ENCODE measurements around the gene INPP5K.

GRCh38 chr17:1505586-1505985 lies 10.8 kb downstream of the INPP5K start:
- TF ChIP-seq, protein P1, sequence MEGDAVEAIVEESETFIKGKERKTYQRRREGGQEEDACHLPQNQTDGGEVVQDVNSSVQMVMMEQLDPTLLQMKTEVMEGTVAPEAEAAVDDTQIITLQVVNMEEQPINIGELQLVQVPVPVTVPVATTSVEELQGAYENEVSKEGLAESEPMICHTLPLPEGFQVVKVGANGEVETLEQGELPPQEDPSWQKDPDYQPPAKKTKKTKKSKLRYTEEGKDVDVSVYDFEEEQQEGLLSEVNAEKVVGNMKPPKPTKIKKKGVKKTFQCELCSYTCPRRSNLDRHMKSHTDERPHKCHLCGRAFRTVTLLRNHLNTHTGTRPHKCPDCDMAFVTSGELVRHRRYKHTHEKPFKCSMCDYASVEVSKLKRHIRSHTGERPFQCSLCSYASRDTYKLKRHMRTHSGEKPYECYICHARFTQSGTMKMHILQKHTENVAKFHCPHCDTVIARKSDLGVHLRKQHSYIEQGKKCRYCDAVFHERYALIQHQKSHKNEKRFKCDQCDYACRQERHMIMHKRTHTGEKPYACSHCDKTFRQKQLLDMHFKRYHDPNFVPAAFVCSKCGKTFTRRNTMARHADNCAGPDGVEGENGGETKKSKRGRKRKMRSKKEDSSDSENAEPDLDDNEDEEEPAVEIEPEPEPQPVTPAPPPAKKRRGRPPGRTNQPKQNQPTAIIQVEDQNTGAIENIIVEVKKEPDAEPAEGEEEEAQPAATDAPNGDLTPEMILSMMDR (tag by site-specific recombination; IDR thresholded peaks at IDR 0.05) = no peak
- TF ChIP-seq, protein P2, sequence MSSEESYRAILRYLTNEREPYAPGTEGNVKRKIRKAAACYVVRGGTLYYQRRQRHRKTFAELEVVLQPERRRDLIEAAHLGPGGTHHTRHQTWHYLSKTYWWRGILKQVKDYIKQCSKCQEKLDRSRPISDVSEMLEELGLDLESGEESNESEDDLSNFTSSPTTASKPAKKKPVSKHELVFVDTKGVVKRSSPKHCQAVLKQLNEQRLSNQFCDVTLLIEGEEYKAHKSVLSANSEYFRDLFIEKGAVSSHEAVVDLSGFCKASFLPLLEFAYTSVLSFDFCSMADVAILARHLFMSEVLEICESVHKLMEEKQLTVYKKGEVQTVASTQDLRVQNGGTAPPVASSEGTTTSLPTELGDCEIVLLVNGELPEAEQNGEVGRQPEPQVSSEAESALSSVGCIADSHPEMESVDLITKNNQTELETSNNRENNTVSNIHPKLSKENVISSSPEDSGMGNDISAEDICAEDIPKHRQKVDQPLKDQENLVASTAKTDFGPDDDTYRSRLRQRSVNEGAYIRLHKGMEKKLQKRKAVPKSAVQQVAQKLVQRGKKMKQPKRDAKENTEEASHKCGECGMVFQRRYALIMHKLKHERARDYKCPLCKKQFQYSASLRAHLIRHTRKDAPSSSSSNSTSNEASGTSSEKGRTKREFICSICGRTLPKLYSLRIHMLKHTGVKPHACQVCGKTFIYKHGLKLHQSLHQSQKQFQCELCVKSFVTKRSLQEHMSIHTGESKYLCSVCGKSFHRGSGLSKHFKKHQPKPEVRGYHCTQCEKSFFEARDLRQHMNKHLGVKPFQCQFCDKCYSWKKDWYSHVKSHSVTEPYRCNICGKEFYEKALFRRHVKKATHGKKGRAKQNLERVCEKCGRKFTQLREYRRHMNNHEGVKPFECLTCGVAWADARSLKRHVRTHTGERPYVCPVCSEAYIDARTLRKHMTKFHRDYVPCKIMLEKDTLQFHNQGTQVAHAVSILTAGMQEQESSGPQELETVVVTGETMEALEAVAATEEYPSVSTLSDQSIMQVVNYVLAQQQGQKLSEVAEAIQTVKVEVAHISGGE (tag by site-specific recombination; conservative IDR thresholded peaks at IDR 0.05; ENCODE audit: low read depth) = no peak
- TF ChIP-seq, protein P3, sequence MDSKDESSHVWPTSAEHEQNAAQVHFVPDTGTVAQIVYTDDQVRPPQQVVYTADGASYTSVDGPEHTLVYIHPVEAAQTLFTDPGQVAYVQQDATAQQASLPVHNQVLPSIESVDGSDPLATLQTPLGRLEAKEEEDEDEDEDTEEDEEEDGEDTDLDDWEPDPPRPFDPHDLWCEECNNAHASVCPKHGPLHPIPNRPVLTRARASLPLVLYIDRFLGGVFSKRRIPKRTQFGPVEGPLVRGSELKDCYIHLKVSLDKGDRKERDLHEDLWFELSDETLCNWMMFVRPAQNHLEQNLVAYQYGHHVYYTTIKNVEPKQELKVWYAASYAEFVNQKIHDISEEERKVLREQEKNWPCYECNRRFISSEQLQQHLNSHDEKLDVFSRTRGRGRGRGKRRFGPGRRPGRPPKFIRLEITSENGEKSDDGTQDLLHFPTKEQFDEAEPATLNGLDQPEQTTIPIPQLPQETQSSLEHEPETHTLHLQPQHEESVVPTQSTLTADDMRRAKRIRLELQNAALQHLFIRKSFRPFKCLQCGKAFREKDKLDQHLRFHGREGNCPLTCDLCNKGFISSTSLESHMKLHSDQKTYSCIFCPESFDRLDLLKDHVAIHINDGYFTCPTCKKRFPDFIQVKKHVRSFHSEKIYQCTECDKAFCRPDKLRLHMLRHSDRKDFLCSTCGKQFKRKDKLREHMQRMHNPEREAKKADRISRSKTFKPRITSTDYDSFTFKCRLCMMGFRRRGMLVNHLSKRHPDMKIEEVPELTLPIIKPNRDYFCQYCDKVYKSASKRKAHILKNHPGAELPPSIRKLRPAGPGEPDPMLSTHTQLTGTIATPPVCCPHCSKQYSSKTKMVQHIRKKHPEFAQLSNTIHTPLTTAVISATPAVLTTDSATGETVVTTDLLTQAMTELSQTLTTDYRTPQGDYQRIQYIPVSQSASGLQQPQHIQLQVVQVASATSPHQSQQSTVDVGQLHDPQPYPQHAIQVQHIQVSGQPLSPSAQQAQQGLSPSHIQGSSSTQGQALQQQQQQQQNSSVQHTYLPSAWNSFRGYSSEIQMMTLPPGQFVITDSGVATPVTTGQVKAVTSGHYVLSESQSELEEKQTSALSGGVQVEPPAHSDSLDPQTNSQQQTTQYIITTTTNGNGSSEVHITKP (tag by site-specific recombination; IDR thresholded peaks at IDR 0.05) = no peak
- TF ChIP-seq ZNF324 (tag by site-specific recombination; IDR thresholded peaks at IDR 0.05) (no peak), KLF9 (tag by site-specific recombination; IDR thresholded peaks at IDR 0.05; ENCODE audit: low read depth) (no peak), ZBTB49 (tag by site-specific recombination; IDR thresholded peaks at IDR 0.05; ENCODE audit: low read depth) (no peak), KLF16 (tag by site-specific recombination; IDR thresholded peaks at IDR 0.05) (no peak)

All from HEK293 (cell line).